GM18508 (cell line): ENCODE results near the gene RASA3.

Experiments
- ATAC-seq: cut with Tn5 transposase; IDR thresholded peaks from one replicate; pipeline ENCODE4 v1.9.1; 2021; ENCODE audit warnings: moderate number of reproducible peaks; ENCODE audit not compliant: insufficient read depth, unreplicated experiment

Gene RASA3

GRCh38 chr13:113974304-113975281, 157.8 kb downstream of the RASA3 start:
- ATAC-seq, result no peak

GRCh38 chr13:113973218-113974164, 158.9 kb downstream of the RASA3 start, which contains the start of gene C13orf46:
Gene C13orf46 (minus strand): TSS chr13:113974076. CDS start chr13:113973997, 79 bp downstream.
- no peak for ATAC-seq

GRCh38 chr13:113972451-113973217, 159.8 kb downstream of the RASA3 start:
- no peak for ATAC-seq

GRCh38 chr13:113971471-113972231, 160.8 kb downstream of the RASA3 start:
- ATAC-seq, result no peak

- no peak for ATAC-seq
These were observed 161.5 kb downstream of the RASA3 start for GRCh38 chr13:113970810-113971470.

GRCh38 chr13:113969973-113970611, 162.3 kb downstream of the RASA3 start:
- ATAC-seq, result no peak

GRCh38 chr13:113969311-113969972, 163.0 kb downstream of the RASA3 start:
- no peak for ATAC-seq

- ATAC-seq, result no peak
These were observed 163.7 kb downstream of the RASA3 start for GRCh38 chr13:113968463-113969310.

- ATAC-seq, result no peak
These were observed 164.5 kb downstream of the RASA3 start for GRCh38 chr13:113967729-113968462.

- ATAC-seq, result no peak
These were observed 165.2 kb downstream of the RASA3 start for GRCh38 chr13:113967206-113967720.

- ATAC-seq, result no peak
These were observed 166.2 kb downstream of the RASA3 start for GRCh38 chr13:113965968-113966884.

GRCh38 chr13:113965383-113965874, 167.0 kb downstream of the RASA3 start:
- ATAC-seq, result no peak

GRCh38 chr13:113964251-113964995, 168.0 kb downstream of the RASA3 start:
- ATAC-seq, result no peak

- ATAC-seq, result no peak
These were observed 169.0 kb downstream of the RASA3 start for GRCh38 chr13:113963376-113963775.
